Natural killer cell (primary cell): ENCODE measurements around the gene TSPAN13. TPM values are rescaled to one million over a fixed set of nuclear protein-coding genes. Genes with fewer than 3 reads are reported as not detected.

Experiments
- total RNA-seq, 4 donors: library from RNA; stranded (reverse); fragments of 120-200 nt in 1 of 4; gene quantifications; one replicate each; pipeline versions ENCODE4 v1.2.3 to v1.2.4, GENCODE V29; 2013 to 2022

Gene TSPAN13
- total RNA-seq, 3 donors from 2014 or later (not counting 1 experiment from before 2014, with no cell fraction given) = 1.4 to 2.3 (median 1.8) TPM

Other genes with a start within 250 kb of the TSPAN13 start
- gene LRRC72, start 226.9 kb upstream of the TSPAN13 start, total RNA-seq = not detected
- 10 to 100 TPM; 15.5 to 21.4 (median 19.4) TPM for gene ANKMY2, start 108.0 kb upstream of the TSPAN13 start, total RNA-seq
- 10 to 100 TPM; 15.3 to 21.0 (median 19.9) TPM for gene BZW2, start 107.6 kb upstream of the TSPAN13 start, total RNA-seq
- not detected for gene AGR2, start 51.2 kb downstream of the TSPAN13 start, total RNA-seq
- gene AGR3, start 128.2 kb downstream of the TSPAN13 start, total RNA-seq = not detected